ENCODE measurements around the gene HOXA7.

DNA sequence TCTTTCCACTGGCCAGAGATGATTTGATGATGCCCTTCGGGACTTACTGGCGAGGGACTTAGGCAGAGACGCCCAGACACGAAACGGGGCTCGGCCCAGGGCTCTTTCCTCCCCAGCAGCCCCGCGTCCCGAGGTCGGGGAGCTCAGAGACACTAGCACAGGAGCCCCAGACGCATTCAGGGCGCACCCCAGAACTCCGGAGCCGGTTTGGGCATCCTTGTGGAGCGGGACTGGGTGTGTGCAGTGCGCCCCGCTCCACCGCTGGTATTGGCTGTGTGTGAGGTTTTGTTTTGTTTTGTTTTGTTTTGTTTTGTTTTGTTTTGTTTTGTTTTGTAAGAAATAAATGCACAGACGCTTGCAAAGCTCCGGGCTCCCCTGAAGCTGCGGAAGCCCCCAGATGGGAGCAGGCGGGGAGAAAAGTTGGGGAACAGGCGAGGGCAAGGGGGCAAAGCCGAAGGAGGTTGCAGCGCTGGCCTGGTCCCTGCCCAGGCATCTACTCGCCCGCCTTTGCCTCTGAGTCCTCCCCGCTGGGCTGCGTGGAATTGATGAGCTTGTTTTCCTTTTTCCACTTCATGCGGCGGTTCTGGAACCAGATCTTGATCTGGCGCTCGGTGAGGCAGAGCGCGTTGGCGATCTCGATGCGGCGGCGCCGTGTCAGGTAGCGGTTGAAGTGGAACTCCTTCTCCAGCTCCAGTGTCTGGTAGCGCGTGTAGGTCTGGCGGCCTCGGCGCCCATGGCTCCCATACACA, 11.1 kb downstream of the HOXA7 start:
- TF ChIP-seq, protein P1, sequence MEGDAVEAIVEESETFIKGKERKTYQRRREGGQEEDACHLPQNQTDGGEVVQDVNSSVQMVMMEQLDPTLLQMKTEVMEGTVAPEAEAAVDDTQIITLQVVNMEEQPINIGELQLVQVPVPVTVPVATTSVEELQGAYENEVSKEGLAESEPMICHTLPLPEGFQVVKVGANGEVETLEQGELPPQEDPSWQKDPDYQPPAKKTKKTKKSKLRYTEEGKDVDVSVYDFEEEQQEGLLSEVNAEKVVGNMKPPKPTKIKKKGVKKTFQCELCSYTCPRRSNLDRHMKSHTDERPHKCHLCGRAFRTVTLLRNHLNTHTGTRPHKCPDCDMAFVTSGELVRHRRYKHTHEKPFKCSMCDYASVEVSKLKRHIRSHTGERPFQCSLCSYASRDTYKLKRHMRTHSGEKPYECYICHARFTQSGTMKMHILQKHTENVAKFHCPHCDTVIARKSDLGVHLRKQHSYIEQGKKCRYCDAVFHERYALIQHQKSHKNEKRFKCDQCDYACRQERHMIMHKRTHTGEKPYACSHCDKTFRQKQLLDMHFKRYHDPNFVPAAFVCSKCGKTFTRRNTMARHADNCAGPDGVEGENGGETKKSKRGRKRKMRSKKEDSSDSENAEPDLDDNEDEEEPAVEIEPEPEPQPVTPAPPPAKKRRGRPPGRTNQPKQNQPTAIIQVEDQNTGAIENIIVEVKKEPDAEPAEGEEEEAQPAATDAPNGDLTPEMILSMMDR (IDR thresholded peaks at IDR 0.05): no peak
- no peak for TF ChIP-seq POLR2A (IDR thresholded peaks at IDR 0.05)

Data from Peyer's patch (tissue), 4 donors.